ENCODE results near the gene OR2A1.
"Not testable (repeated sequence)": the region's sequence is repeated elsewhere in the genome, so short reads cannot be mapped to it uniquely, and the experiment has no call there.

Gene OR2A1

GRCh38 chr7:144311872-144312469 is at the start of gene OR2A1:
Gene OR2A1 (plus strand): TSS chr7:144312419. CDS start chr7:144318125, 5,706 bp downstream.
- DNase-seq, result not testable (repeated sequence)

- not testable (repeated sequence) for DNase-seq
These were observed 47.5 kb upstream of the OR2A1 start, which contains the start of gene OR2A7 for GRCh38 chr7:144264692-144265091. Gene OR2A7 (minus strand): TSS chr7:144264792. CDS start chr7:144259628, 5,164 bp downstream.

GRCh38 chr7:144269188-144269587 is 43.0 kb upstream of the OR2A1 start, which contains the start of gene CTAGE8:
Gene CTAGE8 (minus strand): TSS chr7:144269288. CDS start chr7:144269250, 38 bp downstream.
- not testable (repeated sequence) for DNase-seq

- DNase-seq, result not testable (repeated sequence)
These were observed 36.9 kb upstream of the OR2A1 start for GRCh38 chr7:144275281-144275680.

- DNase-seq, result not testable (repeated sequence)
These were observed 32.2 kb upstream of the OR2A1 start for GRCh38 chr7:144280010-144280409.

DNA sequence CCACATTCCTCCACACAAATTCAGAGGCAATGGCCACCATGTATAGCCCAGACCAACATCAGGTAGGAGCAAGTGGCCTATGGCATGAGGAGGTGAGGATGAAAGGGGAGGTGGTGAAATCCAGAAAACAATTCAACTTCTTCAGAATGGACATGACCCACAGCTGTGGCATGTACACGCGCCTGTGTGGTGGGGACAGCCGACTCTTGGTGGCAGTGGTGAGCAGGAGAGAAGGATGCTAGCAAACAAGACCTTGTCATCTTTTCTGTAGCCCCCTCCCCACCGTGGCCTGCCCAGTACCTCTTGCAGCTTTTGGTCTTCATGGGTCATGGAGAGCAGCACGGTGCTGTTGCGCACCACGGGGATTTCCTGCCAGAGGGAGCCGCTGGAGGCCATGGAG is 30.2 kb upstream of the OR2A1 start:
- not testable (repeated sequence) for DNase-seq

GRCh38 chr7:144282490-144282889 is 29.7 kb upstream of the OR2A1 start:
- DNase-seq, result not testable (repeated sequence)

DNA sequence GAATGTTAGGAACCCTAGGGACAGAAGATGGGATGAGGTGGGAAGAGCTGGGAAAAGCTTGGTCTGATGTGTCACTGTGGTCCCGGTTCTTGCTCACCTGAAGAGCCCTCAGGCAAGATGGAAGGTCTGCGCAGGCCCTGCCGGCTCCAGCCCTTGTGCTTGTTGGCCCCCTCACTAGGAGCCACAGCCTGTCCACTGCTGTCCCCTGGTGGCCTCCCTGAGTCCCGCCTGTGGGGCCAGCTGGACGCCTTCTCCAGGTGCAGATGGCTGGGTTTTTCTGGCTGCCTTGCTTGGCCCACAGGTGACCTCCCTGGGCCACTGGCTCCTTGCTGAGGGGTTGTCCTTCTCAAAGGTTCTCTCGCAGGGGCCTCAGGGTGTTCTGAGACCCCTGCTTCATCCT is 28.5 kb upstream of the OR2A1 start:
- not testable (repeated sequence) for DNase-seq

DNA sequence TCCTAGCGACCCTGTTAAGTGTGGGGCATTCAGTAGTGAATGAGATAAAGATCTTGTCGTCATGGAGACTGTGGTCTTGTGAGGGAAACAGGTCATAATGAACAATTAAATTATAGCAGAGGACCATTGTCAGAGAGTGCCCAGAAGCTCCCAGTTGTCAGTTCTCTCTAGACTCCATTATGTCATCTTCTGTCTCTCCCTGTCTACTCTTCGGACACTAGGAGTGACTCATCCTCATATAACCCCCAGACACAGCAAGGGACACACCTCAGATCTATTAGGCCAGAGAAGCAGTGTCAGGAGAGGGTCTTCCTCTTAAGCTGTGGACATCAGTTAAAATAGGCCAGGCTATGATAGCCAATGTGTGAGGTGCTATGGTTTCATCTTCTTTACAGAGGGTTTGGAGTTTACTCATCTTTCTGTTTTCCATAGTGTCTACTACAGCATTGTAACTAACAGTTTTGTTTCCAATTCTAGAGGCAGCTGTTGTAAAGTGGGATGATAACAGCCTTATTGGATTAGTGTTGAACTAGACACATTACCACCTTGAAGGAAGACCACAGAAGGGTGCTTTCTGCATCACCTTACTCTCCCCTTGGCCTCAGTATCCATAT is 24.9 kb upstream of the OR2A1 start:
- DNase-seq, result not testable (repeated sequence)

DNA sequence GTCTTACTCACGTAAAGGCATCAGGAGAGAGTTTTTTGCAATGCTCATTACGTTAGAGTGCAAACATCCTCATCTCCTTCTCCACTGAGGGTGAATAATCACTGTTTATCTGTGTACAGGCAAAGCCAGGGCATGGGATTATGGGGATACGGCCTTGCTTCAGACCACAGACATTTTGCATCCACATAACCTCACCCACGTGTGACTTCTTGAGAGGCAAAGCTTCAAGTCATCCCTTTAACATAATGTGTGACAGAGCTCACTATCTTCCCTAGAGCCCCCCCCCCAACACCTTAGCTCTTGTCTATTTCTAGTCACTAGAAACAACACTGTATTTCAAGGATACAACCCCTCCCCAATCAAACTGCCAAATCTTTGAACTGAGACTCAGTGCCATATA is 20.6 kb upstream of the OR2A1 start:
- DNase-seq, result peak; percentile 16

GRCh38 chr7:144292384-144293161 is 19.6 kb upstream of the OR2A1 start:
- DNase-seq, result peak; percentile 13

DNA sequence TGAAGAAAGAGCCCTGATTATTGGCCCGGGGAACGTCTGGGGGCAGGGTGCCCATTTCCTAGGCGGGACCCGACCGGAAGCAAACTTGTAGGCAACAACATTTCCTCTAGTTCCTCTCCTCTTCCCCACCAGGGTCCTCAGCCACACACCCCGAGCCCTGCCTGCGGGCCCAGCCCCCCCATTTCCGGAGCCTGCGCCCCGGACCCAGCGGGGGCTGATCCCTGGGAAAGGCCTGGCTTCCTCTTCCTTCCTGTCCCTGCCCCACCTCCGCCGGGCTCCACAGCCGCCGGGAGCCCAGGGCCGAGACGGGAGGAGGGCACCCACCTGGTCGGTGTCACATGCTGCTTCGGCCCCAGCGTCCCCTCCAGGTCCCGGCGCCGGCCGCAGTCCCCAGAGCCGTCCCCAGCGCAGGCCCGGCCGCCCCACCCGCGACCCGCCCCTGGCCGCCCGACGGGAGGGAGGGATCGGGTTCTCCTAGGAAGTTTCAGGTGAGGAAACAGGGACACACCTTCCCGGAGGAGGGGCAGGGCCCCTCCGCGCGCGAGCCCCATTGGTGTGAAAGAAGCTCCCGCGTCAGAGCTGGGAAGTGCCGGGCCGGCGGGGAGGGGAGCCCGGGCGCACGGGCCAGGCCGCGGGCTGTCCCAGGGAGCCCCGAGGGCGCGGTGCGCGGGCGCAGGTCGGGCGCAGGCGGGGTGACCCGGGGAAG is 18.3 kb upstream of the OR2A1 start:
- DNase-seq, result not testable (repeated sequence)

GRCh38 chr7:144302578-144303303 is 9.5 kb upstream of the OR2A1 start:
- not testable (repeated sequence) for DNase-seq

DNA sequence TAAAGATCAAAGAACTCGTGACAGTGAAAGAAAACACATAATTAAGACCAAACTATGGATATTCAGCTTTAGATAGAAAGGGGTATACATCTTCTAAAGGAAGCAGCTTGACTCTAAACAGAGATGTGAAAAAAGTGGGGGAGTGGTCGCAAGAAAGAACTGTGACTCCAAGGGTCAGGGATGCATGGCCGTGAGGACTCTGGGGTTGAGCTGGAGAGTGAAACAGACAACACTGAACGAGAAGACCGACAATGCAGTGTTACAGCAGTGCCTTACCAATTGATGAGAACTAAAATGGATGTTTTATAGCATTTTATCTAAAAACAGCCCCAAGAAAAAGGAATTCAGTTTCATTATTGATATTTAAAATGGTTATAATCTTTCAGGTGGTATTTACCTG is 8.6 kb upstream of the OR2A1 start:
- DNase-seq, result not testable (repeated sequence)

DNA sequence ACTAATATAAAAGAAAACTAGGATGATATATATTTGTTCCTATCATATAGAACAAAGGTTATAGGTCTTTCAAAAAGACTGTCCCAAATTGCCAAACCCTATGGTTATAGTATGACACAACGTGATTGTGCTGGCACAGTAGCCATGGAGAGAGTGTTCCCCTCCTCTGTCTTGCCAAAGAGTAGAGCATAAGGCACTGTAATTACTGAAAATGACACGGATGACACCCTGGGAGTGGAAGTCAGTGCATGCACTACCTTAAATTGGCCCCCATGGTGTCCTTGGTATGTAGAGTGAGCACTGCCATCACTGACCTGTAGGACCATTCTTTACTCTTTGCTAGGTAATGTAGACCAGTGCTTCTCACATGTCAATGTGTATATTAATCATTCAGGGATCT is 7.1 kb upstream of the OR2A1 start:
- not testable (repeated sequence) for DNase-seq

GRCh38 chr7:144309702-144310101 is 2.5 kb upstream of the OR2A1 start:
- DNase-seq, result not testable (repeated sequence)

GRCh38 chr7:144311218-144311617 is 1.0 kb upstream of the OR2A1 start:
- DNase-seq, result not testable (repeated sequence)

DNA sequence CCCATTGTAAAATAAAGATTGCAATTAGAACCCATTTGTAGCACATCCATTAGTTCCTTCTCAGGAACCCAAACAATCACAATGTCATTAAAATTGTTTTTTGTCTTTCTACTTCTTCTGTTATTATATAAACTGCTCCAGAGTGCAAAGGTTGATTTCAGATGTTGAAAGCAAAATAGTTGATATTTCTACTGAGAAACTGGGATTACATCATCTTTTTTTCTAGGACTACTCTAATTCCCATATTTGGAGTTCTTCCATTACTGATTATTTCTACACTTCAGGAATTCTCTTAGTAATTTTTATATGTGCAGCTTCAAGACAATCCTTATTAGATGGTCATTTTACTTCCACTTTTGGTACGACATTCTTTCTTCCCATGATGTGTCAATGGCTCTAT is 5.3 kb downstream of the OR2A1 start:
- DNase-seq, result not testable (repeated sequence)

DNA sequence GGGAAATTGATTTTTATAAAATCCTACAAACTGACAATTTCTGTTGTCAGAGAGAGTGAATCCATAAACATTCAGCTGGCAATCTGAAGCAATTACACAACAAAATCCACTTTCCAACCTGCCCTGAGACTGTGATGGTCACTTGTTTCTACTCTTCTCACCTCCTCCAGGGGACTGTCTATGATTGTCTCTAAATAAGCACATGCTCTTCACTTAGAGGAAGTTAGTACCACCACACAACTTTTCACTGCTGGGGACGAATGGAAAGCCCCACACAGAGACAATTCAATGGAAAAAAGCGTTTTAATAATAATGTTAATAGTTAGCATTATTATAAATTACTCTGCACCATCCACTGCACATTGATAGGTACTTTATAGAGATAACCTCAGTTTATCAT is 7.3 kb downstream of the OR2A1 start:
- DNase-seq, result not testable (repeated sequence)

DNA sequence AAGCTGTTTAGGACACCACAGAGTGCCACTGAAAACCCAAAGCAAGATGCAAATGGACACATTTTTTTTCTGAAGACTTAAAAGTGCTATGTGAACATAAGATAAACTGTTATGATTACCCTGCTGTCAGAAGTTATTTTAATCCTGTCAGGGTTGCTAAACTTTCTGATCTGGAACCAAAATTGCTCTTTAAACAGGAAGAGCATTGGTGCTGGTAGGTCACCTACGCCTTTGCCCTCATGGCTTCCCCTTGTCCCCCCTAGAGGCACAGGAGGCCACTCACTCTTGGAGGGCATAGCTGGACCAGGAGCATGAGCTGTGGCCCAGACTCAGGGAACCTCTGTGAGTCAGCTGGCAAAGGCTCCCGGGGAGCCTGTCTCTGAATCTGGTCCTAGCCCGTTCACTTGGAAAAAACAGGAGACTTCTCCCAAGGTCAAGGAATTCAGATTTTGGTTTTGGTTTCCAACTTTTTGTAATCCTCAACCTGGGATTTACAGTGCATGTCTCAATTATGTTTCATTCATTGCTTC is 9.5 kb downstream of the OR2A1 start:
- not testable (repeated sequence) for DNase-seq

DNA sequence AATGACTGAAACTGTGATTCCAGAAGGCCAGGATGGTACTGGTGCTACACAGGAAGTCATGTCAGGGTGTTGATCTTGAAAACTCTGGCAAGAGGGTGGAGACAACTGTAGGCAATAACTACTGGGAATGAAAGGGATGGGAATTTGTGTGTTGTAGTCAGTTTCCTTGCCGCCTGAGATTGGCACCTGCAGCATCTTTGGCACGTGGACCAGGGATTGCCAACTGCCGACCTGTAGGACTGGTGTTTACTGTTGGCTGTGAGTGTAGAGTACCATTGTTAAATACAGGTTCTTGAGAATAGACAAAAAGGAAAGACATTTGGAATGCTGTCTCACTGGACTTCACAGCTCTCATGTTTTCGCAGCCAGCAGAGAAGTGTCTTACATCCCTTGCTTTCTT is 11.1 kb downstream of the OR2A1 start:
- DNase-seq, result not testable (repeated sequence)

DNA sequence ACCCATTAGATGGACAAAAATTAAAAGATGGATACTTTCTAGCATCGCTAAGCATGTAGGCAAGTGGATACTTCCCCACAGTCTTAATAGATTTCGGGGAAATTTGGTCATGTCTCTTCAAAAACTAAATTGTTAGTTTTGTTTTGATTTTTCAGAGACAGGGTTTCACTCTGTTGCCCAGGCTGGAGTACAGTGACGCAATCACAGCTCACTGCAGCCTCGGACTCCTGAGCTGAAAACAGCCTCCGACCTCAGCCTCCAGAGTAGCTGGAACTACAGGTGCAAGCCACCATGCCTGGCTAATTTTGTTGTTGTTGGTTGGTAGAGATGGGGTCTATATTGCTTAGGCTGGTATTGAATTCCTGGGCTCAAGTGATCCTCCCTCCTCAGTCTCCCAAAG is 13.6 kb downstream of the OR2A1 start:
- not testable (repeated sequence) for DNase-seq

All from right forelimb (tissue), 1 donor.